Fibroblast of upper back skin (primary cell): Measurements from ENCODE around the gene ACSS1.
A peak's percentile ranks its signal among the peaks of the same experiment; 100 is the strongest.

Experiments used
- DNase-seq: peaks from one replicate; pipeline ENCODE4 v3.0.0-alpha.2; 2013

The ACSS1 gene

DNA sequence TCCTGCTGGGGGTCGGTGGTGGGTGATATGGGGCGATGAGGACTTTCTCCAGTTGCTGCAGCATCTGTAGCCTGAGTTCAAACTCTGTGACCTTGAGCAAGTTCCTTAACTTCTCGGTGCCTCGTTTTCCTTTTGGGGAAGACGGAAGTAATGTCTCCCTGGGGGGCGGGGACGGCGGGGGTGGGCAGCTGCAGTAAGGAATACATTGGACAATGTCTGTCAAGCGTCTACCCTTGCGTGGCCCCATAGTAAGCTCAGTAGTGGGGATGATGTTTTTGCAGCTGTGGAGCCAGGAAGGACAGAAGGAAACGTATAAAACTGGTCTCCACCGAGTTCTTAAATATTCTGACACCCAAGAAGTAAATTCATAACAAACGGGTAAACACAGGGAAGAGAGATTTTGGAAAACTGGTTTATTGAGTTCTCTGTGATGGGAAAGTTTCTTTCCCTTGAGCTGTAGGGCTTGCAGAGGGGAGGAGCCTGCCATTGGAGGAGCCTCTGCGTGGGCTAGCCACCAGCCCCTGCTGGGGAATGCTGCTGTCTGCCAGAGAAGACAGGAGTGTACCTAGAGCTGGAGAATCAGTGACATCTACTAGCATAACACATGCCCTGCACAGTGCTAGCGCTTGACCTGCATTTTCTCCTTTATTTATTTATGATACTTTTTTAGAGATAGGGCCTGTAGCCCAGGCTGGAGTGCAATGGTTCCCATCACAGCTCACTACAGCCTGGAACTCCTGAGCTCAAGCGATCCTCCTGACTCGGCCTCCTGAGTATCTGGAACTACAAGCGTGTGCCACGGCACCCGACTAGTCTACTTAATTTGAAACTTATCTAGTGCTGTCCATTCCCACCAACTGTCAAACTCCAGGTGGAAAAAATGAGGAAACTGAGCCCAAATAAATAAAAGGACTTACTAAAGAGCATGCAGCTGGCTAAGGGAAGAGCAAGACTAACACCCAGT is 1.2 kb upstream of the ACSS1 start:
- DNase-seq = no peak

- DNase-seq = peak; percentile 46
These were observed 497 bp downstream of the ACSS1 start for GRCh38 chr20:25057234-25058050.

DNA sequence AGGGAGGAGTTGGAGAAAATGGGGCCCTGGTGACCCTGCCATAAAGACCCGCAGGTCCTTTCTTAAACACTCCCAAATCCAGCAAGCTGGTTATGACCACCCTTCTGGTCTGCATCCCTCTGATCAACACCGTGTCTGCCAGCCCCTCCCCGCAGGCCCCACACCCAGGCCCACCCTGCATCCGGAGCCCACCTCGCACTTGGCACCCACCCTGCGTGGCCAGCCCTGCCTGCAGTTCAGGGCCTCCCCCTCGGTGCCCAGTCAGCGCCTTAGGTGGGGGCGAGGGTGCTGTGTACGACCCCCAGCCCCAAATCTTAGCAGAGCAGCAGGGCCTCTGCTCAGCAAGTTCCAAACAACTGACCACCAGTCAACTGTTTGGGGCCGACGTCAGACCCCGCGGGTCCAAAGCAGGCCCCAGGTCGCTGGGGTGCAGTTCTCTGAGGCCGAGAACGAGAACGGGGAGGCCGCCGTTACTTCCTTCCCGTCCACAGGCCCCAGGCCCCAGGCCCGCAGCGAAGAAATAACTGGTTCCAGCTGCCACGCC is 1.2 kb downstream of the ACSS1 start:
- DNase-seq = no peak

- DNase-seq = no peak
These were observed 2.0 kb downstream of the ACSS1 start for GRCh38 chr20:25055711-25056495.

- peak; percentile 13 for DNase-seq
These were observed 2.8 kb downstream of the ACSS1 start for GRCh38 chr20:25054995-25055629.

DNA sequence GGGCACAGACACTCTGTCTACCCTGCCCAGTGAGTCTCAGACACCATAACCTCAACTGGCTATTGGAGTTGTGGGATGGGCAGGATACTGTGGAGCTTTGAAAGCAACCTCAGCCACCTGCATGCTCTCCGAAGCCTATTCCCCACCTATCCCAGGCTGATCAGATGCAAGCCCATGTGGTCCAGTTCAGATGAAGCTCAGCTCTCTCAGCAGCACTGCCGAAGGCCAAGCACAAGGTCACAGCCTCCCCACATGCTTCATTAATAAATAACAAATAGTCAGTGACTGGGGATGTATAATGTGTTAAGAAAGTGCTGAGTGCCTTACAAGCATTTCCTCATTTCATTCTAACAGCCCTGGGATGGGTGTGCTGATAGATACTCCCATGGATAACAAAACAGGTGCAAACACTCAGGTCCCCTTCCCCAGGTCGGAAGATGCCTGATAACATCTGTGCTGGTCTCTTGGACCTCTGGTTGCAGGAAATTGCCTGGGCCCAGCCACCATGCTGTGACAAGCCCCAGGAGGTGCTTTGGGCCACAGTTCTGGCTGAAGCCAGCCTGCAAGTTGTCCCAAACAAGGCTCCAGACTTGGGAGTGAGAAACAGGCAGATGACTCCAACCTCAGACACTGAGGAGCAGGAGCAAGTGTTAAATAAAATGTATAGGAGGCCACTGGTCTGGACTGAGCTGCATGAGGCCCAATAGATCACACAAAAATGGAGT is 3.7 kb downstream of the ACSS1 start:
- no peak for DNase-seq

- DNase-seq = peak; percentile 69
These were observed 4.5 kb downstream of the ACSS1 start for GRCh38 chr20:25053255-25054031.

DNA sequence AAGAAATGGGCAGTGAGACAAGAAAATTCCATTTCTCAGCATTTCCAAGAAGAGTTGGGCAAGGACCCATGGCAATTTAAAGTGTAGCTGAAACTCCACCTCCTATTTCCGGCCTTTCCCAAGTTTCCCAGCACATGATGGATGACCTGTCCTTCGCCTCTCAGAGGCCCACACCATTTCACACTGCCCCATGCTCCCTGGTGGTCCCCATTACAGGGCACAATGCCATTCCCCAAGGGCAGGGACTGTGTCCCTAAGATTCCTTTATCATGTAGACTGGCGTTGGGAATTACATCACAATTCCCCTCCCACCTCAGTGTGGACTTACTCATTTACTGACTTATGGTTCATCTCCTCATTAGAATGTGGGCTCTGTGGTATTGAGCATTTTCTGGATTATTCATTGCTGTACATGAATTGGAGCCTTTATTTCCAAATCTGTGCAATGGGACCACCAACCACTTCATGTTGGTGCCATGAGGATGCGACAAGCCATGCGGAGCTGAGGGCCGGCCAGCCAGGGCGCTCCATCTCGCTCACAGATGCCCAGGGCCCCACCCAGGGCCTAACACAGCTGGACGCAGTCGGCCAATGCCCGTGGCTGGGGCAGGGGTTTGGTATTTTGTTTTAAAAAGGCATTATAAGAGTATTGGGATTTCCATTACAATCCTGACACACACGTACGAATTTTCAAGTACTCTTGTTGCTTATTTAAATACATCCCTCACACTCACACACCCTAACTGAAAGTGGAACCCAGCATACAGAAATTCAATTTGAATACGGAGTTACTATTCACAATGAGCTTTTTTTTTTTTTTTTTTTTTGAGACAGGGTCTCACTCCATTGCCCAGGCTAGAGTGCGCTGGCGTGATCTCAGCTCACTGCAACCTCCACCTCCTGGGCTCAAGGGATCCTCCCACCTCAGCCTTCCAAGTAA is 5.4 kb downstream of the ACSS1 start:
- peak; percentile 32 for DNase-seq

DNA sequence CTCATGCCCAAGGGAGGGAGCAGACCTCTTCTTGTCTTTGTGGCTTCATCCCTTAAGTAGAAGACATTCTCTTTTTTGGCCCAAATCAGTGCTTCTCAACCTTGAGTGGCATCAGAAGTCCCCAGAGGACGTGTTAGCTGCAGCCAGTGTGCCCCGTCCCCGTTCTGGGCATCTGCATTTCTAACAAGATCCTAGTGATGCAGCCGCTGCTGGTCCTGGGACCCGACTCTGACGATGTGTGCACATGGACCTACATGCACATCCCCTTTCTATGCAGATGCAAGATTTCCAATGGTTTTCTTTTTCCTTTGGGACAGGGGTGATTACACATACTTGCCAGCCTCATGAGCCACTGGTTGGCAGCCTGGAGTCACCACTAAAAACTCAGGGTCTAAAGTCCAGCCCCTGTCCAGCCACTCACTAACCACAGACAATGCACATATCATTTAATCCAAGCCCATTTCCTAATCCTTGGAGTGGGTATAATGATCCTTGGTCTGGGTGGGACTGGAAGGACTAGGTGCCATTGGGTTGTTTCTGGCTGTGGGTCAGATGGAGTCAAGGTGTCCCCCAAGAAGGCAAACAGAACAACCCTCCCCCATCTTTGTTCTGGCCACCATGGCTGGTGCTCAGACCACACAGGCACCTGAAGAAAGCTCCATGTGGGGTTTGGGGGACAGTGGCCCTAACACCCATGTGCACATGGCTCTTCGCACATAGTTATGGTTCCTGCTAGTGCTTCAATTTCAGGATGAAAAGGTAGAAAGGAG is 6.4 kb downstream of the ACSS1 start:
- no peak for DNase-seq

GRCh38 chr20:25050501-25051350 is 7.2 kb downstream of the ACSS1 start:
- DNase-seq = no peak

- no peak for DNase-seq
These were observed 7.9 kb downstream of the ACSS1 start for GRCh38 chr20:25050082-25050481.

DNA sequence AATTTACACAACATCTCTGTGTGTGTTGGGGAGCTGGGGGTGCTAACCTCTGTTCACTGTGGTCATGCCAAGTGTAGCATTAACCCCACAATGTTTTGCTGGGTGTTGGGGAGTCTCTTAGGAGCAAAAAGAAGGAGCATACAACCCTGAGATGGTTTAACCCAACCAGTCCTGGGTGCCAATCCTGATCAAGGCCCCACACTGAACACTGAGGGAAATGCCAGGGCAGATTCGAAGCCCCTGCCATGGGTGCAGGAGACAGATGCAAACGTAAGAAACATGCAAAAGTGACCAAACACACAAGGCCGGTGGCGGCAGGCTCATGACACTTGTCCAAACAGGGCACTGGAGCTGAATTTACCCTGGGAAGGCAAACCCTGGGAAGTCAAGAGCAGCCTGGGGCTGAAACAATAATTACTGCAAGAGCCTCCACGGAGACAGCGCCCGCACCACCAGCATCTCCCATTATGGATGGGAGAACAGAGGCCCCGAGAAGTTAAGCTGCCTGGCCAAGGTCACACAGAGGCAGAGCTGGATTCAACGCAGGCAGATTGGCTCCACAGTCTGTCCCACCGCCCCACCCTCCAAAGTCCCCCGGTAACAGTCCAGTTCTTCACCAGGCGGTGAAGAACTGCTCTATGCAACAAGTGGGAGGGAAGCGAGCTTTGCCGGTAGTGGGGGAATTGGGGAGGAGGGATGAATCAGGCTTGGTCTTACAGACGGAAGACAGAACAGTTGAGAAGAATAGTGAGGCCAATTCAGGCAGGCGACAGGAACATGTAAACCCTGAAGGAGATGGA is 8.5 kb downstream of the ACSS1 start:
- DNase-seq = no peak

- no peak for DNase-seq
These were observed 9.4 kb downstream of the ACSS1 start for GRCh38 chr20:25048519-25048952.

DNA sequence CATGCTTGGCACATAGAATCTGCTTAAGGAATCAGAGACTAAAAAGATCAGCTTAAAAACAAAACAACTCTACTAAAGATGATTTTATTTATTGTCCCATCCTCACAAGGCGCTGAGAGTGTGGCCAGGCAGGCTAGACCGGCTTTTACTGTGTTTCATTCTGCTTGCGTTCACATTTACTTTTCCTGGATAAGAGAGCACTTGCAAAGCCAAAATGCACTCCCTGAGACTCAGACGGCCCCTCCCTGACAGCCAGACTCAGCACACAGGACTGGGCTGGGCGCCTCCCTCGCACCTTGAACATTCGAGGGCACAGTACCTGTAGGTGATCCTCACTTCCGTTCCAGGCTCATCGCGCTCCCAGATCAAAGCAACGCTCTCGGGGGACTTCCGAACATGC is 10.2 kb downstream of the ACSS1 start:
- no peak for DNase-seq

GRCh38 chr20:25046736-25047666 is 10.9 kb downstream of the ACSS1 start:
- no peak for DNase-seq
